Measurements from ENCODE around the gene H2AZ2. TPM values are rescaled to one million over a fixed set of nuclear protein-coding genes. Genes with fewer than 3 reads are reported as not detected.

The H2AZ2 gene
- total and polyA plus RNA-seq, 2 of the 4 experiments (the other 2 are of a cell fraction): 156 to 162 TPM

DNA sequence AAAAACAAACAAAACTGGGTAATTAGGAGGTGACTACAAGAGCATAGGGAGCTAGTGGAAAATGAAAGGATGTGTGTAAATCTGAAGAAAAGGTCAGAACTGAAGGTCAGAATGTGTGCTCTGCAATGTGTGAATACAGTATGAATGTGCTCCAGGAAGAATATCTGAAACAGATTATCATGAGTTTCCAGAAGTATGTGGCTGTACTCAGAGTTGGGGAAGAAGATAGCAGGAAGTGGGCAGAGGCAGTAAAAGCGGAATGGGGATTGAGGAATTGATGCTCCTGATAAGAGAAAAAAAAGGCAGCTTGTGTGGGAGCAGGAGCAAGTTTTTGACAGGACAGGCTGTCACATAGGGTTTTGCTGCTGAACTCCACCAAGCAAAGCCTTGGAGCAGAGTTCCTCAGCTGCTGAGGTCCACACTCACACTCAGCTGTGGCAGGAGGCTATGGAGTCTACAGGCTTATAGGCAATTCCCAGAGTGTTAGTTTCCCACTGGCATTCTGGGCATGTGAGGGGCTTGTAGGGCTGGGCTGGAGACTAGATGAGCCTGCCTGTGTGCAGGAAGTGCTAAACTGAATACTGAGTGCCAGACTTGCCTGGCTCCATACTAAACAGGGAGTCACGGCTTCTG is 22.9 kb downstream of the H2AZ2 start:
- no peak overlapping the region for H3K23ac ChIP-seq (ENCODE audit: low read depth, low read length)
- no peak overlapping the region for H4K91ac ChIP-seq (ENCODE audit: insufficient read depth, low read depth, low read length)
- no peak overlapping the region for H3K56ac ChIP-seq (ENCODE audit: extremely low read depth, insufficient read depth, low read length)
- peaks cover 6% of the 10 kb centered on the region for H3K36me3 ChIP-seq (ENCODE audit: control insufficient read depth, insufficient read depth, low read length)
- in situ Hi-C loops (cut with MboI; ENCODE audit: low sequenced_read_pairs) (no loop called here), intact Hi-C loops (cut with micrococcal nuclease) (no loop called here), dilution Hi-C loops (cut with HindIII; ENCODE audit: low sequenced_read_pairs, unreplicated experiment) (no loop called here)
- H4K20me1 ChIP-seq (ENCODE audit: insufficient read depth, low read length): no peaks in the 10 kb centered on the region
- ATAC-seq (ENCODE audit: low read depth) (peak; percentile 44; the same call in 1 of the 2 replicates), DNase-seq (peak; percentile 16)
- no TSS peak for BruUV-seq (replicated peaks)
- no peaks in the 10 kb centered on the region for H3K4me1 ChIP-seq (ENCODE audit: control insufficient read depth, insufficient read depth, low read length)
- no peak overlapping the region for H3K4me2 ChIP-seq (ENCODE audit: low read depth, low read length)
- H3K18ac ChIP-seq (ENCODE audit: low read depth, low read length): no peak overlapping the region
- H2AFZ ChIP-seq (replicated peaks; ENCODE audit: low read length, poor library complexity): no peak overlapping the region
- no peak overlapping the region for H3K4ac ChIP-seq (ENCODE audit: low read depth, low read length)
- H2AK9ac ChIP-seq (replicated peaks; ENCODE audit: low read depth, low read length, poor library complexity): no peak overlapping the region
- no peak for TF ChIP-seq MXI1 (IDR thresholded peaks at IDR 0.05; ENCODE audit: borderline replicate concordance, low read depth, low read length)
- no peak for TF ChIP-seq RFX5 (IDR thresholded peaks at IDR 0.05; ENCODE audit: low read depth, low read length)
- no peak for TF ChIP-seq RCOR1 (IDR thresholded peaks at IDR 0.05; ENCODE audit: insufficient replicate concordance, low read length)
- no peak for TF ChIP-seq FOS (IDR thresholded peaks at IDR 0.05; ENCODE audit: low read depth, low read length)
- TF ChIP-seq CEBPB (IDR thresholded peaks at IDR 0.05; ENCODE audit: low read depth, low read length): no peak
- TF ChIP-seq, protein P1, sequence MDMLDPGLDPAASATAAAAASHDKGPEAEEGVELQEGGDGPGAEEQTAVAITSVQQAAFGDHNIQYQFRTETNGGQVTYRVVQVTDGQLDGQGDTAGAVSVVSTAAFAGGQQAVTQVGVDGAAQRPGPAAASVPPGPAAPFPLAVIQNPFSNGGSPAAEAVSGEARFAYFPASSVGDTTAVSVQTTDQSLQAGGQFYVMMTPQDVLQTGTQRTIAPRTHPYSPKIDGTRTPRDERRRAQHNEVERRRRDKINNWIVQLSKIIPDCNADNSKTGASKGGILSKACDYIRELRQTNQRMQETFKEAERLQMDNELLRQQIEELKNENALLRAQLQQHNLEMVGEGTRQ (IDR thresholded peaks at IDR 0.05; ENCODE audit: low read depth, low read length): no peak
- TF ChIP-seq, protein P2, sequence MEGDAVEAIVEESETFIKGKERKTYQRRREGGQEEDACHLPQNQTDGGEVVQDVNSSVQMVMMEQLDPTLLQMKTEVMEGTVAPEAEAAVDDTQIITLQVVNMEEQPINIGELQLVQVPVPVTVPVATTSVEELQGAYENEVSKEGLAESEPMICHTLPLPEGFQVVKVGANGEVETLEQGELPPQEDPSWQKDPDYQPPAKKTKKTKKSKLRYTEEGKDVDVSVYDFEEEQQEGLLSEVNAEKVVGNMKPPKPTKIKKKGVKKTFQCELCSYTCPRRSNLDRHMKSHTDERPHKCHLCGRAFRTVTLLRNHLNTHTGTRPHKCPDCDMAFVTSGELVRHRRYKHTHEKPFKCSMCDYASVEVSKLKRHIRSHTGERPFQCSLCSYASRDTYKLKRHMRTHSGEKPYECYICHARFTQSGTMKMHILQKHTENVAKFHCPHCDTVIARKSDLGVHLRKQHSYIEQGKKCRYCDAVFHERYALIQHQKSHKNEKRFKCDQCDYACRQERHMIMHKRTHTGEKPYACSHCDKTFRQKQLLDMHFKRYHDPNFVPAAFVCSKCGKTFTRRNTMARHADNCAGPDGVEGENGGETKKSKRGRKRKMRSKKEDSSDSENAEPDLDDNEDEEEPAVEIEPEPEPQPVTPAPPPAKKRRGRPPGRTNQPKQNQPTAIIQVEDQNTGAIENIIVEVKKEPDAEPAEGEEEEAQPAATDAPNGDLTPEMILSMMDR (conservative IDR thresholded peaks at IDR 0.05; ENCODE audit: low read depth, low read length): no peak
- no peak for TF ChIP-seq RAD21 (IDR thresholded peaks at IDR 0.05; ENCODE audit: low read length)
- no peak for TF ChIP-seq POLR2A (IDR thresholded peaks at IDR 0.05; ENCODE audit: low read depth, low read length)
- TF ChIP-seq NFE2L2 (IDR thresholded peaks at IDR 0.05; ENCODE audit: low read depth, low read length): no peak
- TF ChIP-seq, protein P3, sequence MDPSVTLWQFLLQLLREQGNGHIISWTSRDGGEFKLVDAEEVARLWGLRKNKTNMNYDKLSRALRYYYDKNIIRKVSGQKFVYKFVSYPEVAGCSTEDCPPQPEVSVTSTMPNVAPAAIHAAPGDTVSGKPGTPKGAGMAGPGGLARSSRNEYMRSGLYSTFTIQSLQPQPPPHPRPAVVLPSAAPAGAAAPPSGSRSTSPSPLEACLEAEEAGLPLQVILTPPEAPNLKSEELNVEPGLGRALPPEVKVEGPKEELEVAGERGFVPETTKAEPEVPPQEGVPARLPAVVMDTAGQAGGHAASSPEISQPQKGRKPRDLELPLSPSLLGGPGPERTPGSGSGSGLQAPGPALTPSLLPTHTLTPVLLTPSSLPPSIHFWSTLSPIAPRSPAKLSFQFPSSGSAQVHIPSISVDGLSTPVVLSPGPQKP (IDR thresholded peaks at IDR 0.05; ENCODE audit: borderline replicate concordance, low read depth, low read length): no peak
- no peak for TF ChIP-seq MAFK (IDR thresholded peaks at IDR 0.05; ENCODE audit: low read depth, low read length)
- no peak for TF ChIP-seq SMC3 (IDR thresholded peaks at IDR 0.05; ENCODE audit: low read depth, low read length)
- TF ChIP-seq CHD1 (IDR thresholded peaks at IDR 0.05; ENCODE audit: low read depth, low read length): no peak
- no peak for TF ChIP-seq MAZ (IDR thresholded peaks at IDR 0.05; ENCODE audit: borderline replicate concordance, low read depth, low read length)
- no peak for TF ChIP-seq BHLHE40 (IDR thresholded peaks at IDR 0.05; ENCODE audit: low read depth, low read length)
- 70% methylated on average over 2 of the region's 2 CpGs; no CpG with 5 or more reads in 1 of the 2 experiments for WGBS, 2 experiments (ENCODE audit: extremely low coverage in 2 of 2, insufficient read length in 1 of 2)
- CTCF ChIA-PET: no interaction called here
- H2BK20ac ChIP-seq (ENCODE audit: low read depth, low read length): no peak overlapping the region
- no peak overlapping the region for H2BK120ac ChIP-seq (ENCODE audit: low read depth, low read length)
- H3K27me3 ChIP-seq (ENCODE audit: control insufficient read depth, insufficient read depth, low read length): no peaks in the 10 kb centered on the region
- 0 out of 2 replicates have a peak, but pooled peaks cover 12% of the 10 kb centered on the region for H3K9me1 ChIP-seq (ENCODE audit: insufficient read depth, low read length)
- no peak overlapping the region for H2BK5ac ChIP-seq (ENCODE audit: low read depth, low read length, poor library complexity, severe bottlenecking)
- POLR2A ChIA-PET (ENCODE audit: unreplicated experiment): no interaction called here
- no peak overlapping the region for H2BK15ac ChIP-seq (ENCODE audit: low read depth, low read length)
- no peak overlapping the region for H4K5ac ChIP-seq (ENCODE audit: low read depth, low read length)
- H3K9ac ChIP-seq (ENCODE audit: low read depth, low read length): no peak overlapping the region
- H3K4me3 ChIP-seq (ENCODE audit: insufficient read depth, low read depth, low read length): no peak overlapping the region
- no peak overlapping the region for H2AK5ac ChIP-seq (ENCODE audit: low read depth, low read length)
- H3K9me3 ChIP-seq (ENCODE audit: control insufficient read depth, insufficient read depth, low read length): no peaks in the 10 kb centered on the region
- peaks cover 7 to 14% of the 10 kb centered on the region in 2 experiments; a peak in 3 of 4 replicates for H3K79me1 ChIP-seq (ENCODE audit: low read depth in 1 of 2, low read length in 2 of 2)
- H3K14ac ChIP-seq (replicated peaks; ENCODE audit: low read depth, low read length): no peak overlapping the region
- no peak overlapping the region for H4K8ac ChIP-seq (ENCODE audit: low read depth in 2 of 2, low read length in 2 of 2)
- no peak overlapping the region for H3K27ac ChIP-seq (ENCODE audit: insufficient read depth, low read length)
